Superior temporal gyrus (tissue), 1 donor: ENCODE measurements around the gene FAM131A.

ENCODE experiments used
- DNase-seq: peaks from one replicate; pipeline ENCODE4 v3.0.0-alpha.2; 2016; ENCODE audit errors: extremely low spot score

The FAM131A gene

GRCh38 chr3:184316792-184317191 lies 20.6 kb upstream of the FAM131A start:
- no peak for DNase-seq

DNA sequence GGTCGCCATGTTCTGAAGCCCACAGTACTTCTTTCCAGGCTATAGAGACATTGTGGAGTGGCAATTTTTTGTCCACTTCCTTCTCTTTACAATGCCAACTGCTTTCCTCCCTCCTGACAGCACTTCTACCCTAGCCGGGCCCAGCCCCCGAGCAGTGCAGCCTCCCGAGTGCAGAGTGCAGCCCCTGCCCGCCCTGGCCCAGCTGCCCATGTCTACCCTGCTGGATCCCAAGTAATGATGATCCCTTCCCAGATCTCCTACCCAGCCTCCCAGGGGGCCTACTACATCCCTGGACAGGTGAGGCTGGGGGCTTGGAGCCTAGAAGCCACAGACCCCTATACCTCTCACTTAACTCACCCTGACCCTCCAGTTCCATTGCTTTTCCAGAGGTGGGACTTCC lies 20.2 kb upstream of the FAM131A start:
- no peak for DNase-seq

DNA sequence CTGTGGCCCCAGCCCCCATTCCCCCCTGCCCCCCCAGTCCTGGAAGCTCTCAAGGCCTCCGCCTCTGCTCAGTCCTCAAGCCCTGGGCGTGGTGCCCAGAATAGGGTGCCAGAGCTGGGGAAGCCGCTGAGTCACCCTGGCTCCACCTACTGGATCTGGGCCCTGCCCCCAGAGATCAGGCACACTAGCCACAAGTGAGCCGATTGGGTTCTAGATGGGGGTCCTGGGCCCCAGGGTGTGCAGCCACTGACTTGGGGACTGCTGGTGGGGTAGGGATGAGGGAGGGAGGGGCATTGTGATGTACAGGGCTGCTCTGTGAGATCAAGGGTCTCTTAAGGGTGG lies 17.3 kb upstream of the FAM131A start:
- peak; percentile 96 for DNase-seq

DNA sequence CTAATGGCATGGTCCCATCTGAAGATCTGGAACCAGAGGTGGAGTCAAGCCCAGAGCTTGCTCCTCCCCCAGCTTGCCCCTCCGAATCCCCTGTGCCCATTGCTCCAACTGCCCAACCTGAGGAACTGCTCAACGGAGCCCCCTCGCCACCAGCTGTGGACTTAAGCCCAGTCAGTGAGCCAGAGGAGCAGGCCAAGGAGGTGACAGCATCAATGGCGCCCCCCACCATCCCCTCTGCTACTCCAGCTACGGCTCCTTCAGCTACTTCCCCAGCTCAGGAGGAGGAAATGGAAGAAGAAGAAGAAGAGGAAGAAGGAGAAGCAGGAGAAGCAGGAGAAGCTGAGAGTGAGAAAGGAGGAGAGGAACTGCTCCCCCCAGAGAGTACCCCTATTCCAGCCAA lies 15.7 kb upstream of the FAM131A start:
- no peak for DNase-seq

GRCh38 chr3:184322731-184323487 lies 14.5 kb upstream of the FAM131A start:
- no peak for DNase-seq

DNA sequence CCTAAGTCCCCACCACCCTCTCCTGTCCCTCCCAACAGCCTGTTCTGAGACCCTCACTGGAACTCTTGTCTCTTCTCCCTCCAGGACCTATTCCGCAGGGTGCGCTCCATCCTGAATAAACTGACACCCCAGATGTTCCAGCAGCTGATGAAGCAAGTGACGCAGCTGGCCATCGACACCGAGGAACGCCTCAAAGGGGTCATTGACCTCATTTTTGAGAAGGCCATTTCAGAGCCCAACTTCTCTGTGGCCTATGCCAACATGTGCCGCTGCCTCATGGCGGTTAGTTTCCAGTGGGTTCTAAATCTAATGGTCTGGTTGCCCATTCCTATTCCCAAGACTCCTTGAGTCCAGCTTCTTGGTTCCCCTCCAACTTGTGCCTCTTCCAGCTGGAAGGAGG lies 13.7 kb upstream of the FAM131A start:
- DNase-seq = no peak

DNA sequence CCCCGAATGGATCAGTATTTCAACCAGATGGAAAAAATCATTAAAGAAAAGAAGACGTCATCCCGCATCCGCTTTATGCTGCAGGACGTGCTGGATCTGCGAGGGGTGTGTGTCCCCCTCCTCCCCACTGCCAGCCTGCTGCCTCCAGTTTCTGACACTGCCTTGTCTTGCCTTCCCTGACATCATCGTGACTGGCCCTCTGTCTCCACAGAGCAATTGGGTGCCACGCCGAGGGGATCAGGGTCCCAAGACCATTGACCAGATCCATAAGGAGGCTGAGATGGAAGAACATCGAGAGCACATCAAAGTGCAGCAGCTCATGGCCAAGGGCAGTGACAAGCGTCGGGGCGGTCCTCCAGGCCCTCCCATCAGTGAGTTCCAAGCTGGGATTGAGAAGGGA lies 12.1 kb upstream of the FAM131A start:
- no peak for DNase-seq

GRCh38 chr3:184325715-184326369 lies 11.6 kb upstream of the FAM131A start:
- DNase-seq = no peak

DNA sequence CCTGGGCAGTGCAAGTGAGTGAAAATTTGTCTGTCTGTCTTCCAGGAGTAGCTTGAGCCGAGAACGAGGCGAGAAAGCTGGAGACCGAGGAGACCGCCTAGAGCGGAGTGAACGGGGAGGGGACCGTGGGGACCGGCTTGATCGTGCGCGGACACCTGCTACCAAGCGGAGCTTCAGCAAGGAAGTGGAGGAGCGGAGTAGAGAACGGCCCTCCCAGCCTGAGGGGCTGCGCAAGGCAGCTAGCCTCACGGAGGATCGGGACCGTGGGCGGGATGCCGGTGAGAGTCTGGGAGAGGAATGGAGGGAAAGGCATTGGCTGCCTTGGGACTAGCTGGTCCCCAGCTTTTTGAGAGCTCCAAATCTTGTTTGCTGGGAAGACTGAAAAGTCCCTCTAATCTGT lies 10.2 kb upstream of the FAM131A start:
- no peak for DNase-seq

DNA sequence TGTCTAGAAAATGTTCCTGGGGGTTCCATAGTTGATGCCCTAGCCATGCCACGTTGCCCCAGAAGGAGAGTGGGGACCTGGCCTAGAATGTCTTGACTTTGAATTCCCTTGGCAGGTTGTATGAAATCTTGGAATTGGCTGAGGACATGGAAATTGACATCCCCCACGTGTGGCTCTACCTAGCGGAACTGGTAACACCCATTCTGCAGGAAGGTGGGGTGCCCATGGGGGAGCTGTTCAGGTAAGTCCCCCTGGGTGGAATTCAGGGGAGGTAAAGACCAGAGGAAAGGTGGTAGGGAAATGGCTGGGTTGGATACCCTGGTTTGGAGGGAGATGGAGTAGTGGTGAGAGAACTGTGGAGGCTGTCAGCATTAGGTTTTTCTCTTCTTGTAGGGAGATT lies 8.9 kb upstream of the FAM131A start:
- DNase-seq = no peak

GRCh38 chr3:184332370-184333090 lies 4.9 kb upstream of the FAM131A start:
- no peak for DNase-seq

- DNase-seq = no peak
These were observed 4.2 kb upstream of the FAM131A start for GRCh38 chr3:184333190-184333589.

DNA sequence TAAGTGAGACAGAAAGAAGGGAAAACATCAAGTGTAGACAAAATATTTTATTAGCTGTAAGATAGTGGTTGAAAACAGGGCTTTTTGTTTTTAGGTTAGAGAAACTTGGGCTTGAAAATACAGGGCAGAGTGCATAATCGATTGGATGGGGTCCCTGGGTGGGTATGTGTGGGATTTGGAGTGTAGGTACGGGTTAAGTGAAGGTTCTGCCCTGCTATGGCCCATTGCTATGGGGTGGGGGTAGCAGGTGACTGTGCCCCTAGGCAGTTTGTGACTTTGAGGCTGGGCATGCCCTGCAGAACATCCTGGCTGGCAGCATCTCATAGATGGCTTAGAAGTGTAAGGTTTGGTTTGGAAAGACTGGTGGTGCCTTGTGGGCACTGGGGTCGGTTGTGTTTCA lies 3.7 kb upstream of the FAM131A start:
- no peak for DNase-seq

- no peak for DNase-seq
These were observed 2.8 kb upstream of the FAM131A start for GRCh38 chr3:184334470-184335158.

- no peak for DNase-seq
These were observed 2.1 kb upstream of the FAM131A start for GRCh38 chr3:184335291-184335660.

- DNase-seq = peak; percentile 86
These were observed 1.5 kb upstream of the FAM131A start for GRCh38 chr3:184335661-184336546.

DNA sequence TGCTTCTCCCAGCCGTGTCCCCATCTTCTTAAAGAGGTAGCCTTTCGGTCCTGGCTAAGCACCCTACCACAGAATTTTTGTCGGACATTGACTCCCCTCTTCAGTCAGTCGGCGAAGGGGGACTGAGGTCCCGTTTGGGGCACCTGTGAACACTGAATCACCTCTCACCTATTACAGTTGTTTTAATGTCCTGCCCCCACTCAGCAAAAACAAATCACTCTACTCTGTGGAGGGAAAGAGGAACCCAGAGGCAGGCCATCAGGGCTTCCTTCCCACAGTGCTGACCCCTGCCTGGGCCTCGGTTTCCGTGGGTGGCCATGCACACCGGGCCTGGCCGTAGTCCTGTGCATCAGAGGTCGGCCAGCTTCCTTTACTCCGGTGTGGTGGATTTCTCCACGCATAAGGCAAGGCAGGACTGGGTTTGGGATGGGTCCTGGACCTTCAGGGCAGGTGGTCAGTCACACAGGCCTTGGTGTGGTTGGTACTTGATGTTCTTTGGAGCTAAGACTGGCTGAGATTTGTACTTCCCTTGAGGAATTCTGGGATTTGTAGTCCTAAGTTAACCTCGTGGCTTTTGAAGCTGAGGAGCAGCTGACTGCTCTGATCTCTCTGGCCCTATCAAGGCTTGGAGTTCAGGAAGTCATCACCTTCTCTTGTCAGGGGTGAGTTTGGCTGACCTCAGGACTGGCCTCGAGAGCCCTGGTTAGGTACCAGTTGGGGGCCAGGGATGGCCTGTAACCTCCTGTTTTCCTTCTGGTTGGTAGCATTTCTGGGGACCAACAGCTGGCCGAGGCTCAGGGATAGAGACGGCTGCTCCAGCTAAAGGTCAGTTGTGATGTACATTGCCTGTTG lies 627 bp upstream of the FAM131A start:
- DNase-seq = peak; percentile 91

DNA sequence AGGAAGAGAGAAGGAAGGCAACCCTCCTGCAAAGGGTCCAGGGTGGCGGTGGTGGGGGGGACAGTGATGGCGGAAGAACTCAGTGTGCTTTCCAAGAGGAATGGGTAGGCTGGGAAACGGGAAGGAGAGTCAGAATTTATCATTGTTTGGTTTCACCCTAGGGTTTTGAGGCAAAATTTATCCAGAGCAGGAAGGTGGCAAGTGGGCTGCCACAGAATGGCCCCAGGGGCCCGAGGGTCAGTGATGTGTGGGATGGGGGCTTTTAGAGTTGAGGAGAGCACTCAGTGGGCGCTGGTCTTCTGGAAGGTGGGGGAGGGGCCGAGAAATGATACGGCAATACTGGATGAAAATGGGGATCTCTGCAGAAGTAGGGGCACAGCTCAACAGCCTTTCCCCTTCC lies 581 bp downstream of the FAM131A start:
- DNase-seq = no peak

- peak; percentile 75 for DNase-seq
These were observed 1.1 kb downstream of the FAM131A start for GRCh38 chr3:184338511-184338945.

GRCh38 chr3:184339001-184339400 lies 1.6 kb downstream of the FAM131A start:
- DNase-seq = no peak
